ENCODE measurements around the gene SLC26A3. TPM values are rescaled to one million over a fixed set of nuclear protein-coding genes. Genes with fewer than 3 reads are reported as not detected.

The SLC26A3 gene
- total RNA-seq, 1 donor from 2014 or later = not detected

- DNase-seq (ENCODE audit: low read depth) = no peak
- TF ChIP-seq, protein P1, sequence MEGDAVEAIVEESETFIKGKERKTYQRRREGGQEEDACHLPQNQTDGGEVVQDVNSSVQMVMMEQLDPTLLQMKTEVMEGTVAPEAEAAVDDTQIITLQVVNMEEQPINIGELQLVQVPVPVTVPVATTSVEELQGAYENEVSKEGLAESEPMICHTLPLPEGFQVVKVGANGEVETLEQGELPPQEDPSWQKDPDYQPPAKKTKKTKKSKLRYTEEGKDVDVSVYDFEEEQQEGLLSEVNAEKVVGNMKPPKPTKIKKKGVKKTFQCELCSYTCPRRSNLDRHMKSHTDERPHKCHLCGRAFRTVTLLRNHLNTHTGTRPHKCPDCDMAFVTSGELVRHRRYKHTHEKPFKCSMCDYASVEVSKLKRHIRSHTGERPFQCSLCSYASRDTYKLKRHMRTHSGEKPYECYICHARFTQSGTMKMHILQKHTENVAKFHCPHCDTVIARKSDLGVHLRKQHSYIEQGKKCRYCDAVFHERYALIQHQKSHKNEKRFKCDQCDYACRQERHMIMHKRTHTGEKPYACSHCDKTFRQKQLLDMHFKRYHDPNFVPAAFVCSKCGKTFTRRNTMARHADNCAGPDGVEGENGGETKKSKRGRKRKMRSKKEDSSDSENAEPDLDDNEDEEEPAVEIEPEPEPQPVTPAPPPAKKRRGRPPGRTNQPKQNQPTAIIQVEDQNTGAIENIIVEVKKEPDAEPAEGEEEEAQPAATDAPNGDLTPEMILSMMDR (IDR thresholded peaks at IDR 0.05; ENCODE audit: insufficient read depth, low read length, severe bottlenecking) = no peak
- no peak overlapping the region for H3K4me3 ChIP-seq (ENCODE audit: low read depth, low read length)
- no peaks in the 10 kb centered on the region for H3K36me3 ChIP-seq (ENCODE audit: control insufficient read depth, insufficient read depth, low read length)
- peak; percentile 7 for FAIRE-seq
- no peaks in the 10 kb centered on the region for H3K27me3 ChIP-seq (ENCODE audit: control insufficient read depth, insufficient read depth, low read length)
Observed at GRCh38 chr7:107827501-107827900, 24.5 kb upstream of the SLC26A3 start.

DNA sequence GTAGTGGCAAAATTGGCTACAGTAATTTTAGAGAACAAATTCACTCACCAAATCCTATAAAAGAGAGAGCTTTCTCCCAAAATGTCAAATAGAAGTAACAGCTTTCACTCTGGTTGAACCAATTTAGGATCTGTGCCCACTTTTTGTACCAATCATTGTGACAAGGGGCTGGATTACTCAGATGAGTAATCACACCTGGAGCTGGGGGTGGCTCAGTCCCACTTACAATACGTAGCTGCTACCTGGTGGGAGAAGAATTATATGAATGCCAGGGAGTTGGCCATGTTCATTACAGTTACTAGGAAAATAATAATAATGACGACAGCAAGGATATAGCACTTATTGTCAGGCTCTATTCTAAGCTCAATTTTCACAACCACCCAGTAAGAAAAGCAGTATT, 23.4 kb upstream of the SLC26A3 start:
- DNase-seq (ENCODE audit: low read depth) = no peak
- Histone ChIP-seq H3K4me3 (ENCODE audit: low read depth, low read length) (no peak overlapping the region), H3K36me3 (ENCODE audit: control insufficient read depth, insufficient read depth, low read length) (no peaks in the 10 kb centered on the region), H3K27me3 (ENCODE audit: control insufficient read depth, insufficient read depth, low read length) (no peaks in the 10 kb centered on the region)
- FAIRE-seq = no peak
- TF ChIP-seq, protein P1 (IDR thresholded peaks at IDR 0.05; ENCODE audit: insufficient read depth, low read length, severe bottlenecking) = no peak

DNA sequence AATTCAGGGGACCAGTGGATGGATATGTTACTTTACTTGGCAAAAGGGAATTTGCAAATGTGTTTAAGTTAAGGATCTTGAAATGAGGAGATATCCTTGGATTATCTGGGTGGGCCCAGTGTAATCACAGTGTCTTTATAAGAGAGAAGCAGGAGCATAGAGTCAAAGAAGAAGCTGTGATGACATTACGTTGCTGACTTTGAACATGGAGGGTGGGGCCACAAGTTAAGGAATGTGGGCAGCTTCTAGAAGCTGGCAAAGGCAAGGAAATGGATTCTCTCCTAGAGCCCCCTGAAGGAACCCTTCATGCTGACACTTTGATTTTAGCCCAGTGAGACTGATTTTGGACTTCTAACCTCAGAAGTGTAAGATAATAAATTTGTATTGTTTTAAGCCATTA, 21.8 kb upstream of the SLC26A3 start:
- FAIRE-seq (no peak), DNase-seq (ENCODE audit: low read depth) (no peak)
- TF ChIP-seq, protein P1 (IDR thresholded peaks at IDR 0.05; ENCODE audit: insufficient read depth, low read length, severe bottlenecking) = no peak
- no peaks in the 10 kb centered on the region for H3K36me3 ChIP-seq (ENCODE audit: control insufficient read depth, insufficient read depth, low read length)
- H3K4me3 ChIP-seq (ENCODE audit: low read depth, low read length) = no peak overlapping the region
- H3K27me3 ChIP-seq (ENCODE audit: control insufficient read depth, insufficient read depth, low read length) = no peaks in the 10 kb centered on the region

GRCh38 chr7:107818622-107819021, 15.6 kb upstream of the SLC26A3 start:
- DNase-seq (ENCODE audit: low read depth) (no peak), FAIRE-seq (no peak)
- no peaks in the 10 kb centered on the region for H3K27me3 ChIP-seq (ENCODE audit: control insufficient read depth, insufficient read depth, low read length)
- H3K4me3 ChIP-seq (ENCODE audit: low read depth, low read length) = no peak overlapping the region
- TF ChIP-seq, protein P1 (IDR thresholded peaks at IDR 0.05; ENCODE audit: insufficient read depth, low read length, severe bottlenecking) = no peak
- no peaks in the 10 kb centered on the region for H3K36me3 ChIP-seq (ENCODE audit: control insufficient read depth, insufficient read depth, low read length)

DNA sequence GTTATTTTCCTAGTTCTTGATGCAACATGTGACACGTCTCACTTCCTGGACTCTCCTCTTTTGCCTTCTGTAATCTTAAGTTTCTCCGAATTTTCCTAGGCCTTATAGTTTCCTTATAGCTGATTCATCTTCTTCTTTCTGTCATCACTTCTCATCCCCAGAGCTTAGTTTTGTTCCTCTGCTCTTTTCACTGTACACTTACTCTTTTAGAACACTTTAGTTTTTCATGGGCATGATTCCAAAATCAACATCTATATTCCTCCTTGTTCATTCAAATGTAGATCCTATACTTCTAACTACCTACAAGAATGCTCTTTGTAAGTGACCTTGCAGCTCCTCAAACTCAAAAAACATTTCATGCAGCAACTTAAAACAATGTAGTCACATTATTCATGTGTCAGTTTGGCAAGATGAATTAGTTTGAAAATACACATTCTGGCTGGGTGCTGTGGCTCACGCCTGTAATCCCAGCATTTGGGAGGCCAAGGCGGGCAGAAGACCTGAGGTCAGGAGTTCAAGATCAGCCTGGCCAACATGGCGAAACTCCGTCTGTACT, 13.1 kb upstream of the SLC26A3 start:
- Histone ChIP-seq H3K36me3 (ENCODE audit: control insufficient read depth, insufficient read depth, low read length) (no peaks in the 10 kb centered on the region), H3K27me3 (ENCODE audit: control insufficient read depth, insufficient read depth, low read length) (no peaks in the 10 kb centered on the region), H3K4me3 (ENCODE audit: low read depth, low read length) (no peak overlapping the region)
- DNase-seq (ENCODE audit: low read depth) (no peak), FAIRE-seq (no peak)
- TF ChIP-seq, protein P1 (IDR thresholded peaks at IDR 0.05; ENCODE audit: insufficient read depth, low read length, severe bottlenecking) = no peak

- FAIRE-seq (no peak), DNase-seq (ENCODE audit: low read depth) (peak; percentile 4)
- no peak overlapping the region for H3K4me3 ChIP-seq (ENCODE audit: low read depth, low read length)
- no peaks in the 10 kb centered on the region for H3K36me3 ChIP-seq (ENCODE audit: control insufficient read depth, insufficient read depth, low read length)
- TF ChIP-seq, protein P1 (IDR thresholded peaks at IDR 0.05; ENCODE audit: insufficient read depth, low read length, severe bottlenecking) = no peak
- no peaks in the 10 kb centered on the region for H3K27me3 ChIP-seq (ENCODE audit: control insufficient read depth, insufficient read depth, low read length)
Observed at GRCh38 chr7:107815254-107815882, 12.3 kb upstream of the SLC26A3 start.

All from bronchial epithelial cell (primary cell).